Gastroesophageal sphincter (tissue), 4 donors: ENCODE measurements around the gene SLBP. TPM values are rescaled to one million over a fixed set of nuclear protein-coding genes. Genes with fewer than 3 reads are reported as not detected.

ENCODE experiments used
- ATAC-seq: fragments of 150-250 bp; one replicate; pipeline ENCODE4 v1.9.1; 2016; ENCODE audit warnings: mild to moderate bottlenecking, moderate library complexity
- H3K27ac ChIP-seq, 4 donors: fragments of 200-600 bp; sonication (generic) in 3 of 4; 1 replicate in 3 of 4; 2 replicates in 1 of 4; pipeline ENCODE4 v1.5.1; 2016 to 2019
- H3K27me3 ChIP-seq: fragments of 200-600 bp; sonication (generic); one replicate; pipeline ENCODE4 v1.5.1; 2019
- H3K36me3 ChIP-seq, 2 donors: fragments of 200-600 bp; sonication (generic); one replicate each; pipeline ENCODE4 v1.5.1; 2019; ENCODE audit warnings: control low read depth in 1 of 2
- H3K4me1 ChIP-seq, 3 donors: fragments of 200-600 bp; sonication (generic); 1 replicate in 2 of 3; 2 replicates in 1 of 3; pipeline ENCODE4 v1.5.1; 2016 to 2019; ENCODE audit warnings: control low read depth in 2 of 3
- H3K4me3 ChIP-seq, 2 donors: fragments of 200-600 bp; sonication (generic); one replicate each; pipeline ENCODE4 v1.5.1; 2019; ENCODE audit warnings: mild to moderate bottlenecking in 1 of 2, moderate library complexity in 1 of 2
- H3K9me3 ChIP-seq, 3 donors: fragments of 200-600 bp; sonication (generic); one replicate each; pipeline ENCODE4 v1.5.1; 2017 to 2019; ENCODE audit warnings: control low read depth in 2 of 3
- EP300 ChIP-seq: sonication (generic); formaldehyde crosslinking; IDR thresholded peaks from one replicate; pipeline ENCODE4 v1.6.1; 2017; ENCODE audit warnings: antibody characterized with exemption, mild to moderate bottlenecking
- POLR2A ChIP-seq, 2 donors: fragments of 450-650 bp; IDR thresholded peaks; one replicate each; pipeline ENCODE4 v1.6.1; 2017; ENCODE audit warnings: antibody characterized with exemption in 2 of 2, mild to moderate bottlenecking in 2 of 2, moderate library complexity in 1 of 2
- POLR2AphosphoS5 ChIP-seq: sonication (generic); formaldehyde crosslinking; IDR thresholded peaks from one replicate; pipeline ENCODE4 v1.6.1; 2017; ENCODE audit warnings: antibody characterized with exemption
- WGBS, 2 donors: methylation state at CpG; one replicate each; pipeline ENCODE4 v1.1.5; 2018; ENCODE audit warnings: low coverage in 1 of 2; 5-methylcytosine and 5-hydroxymethylcytosine counted together
- total RNA-seq, 4 donors: library from RNA; depleted of rRNA; stranded (reverse); fragments of >200 nt; gene quantifications; one replicate each; pipeline ENCODE4 v1.1.0, GENCODE V29; 2016
- TF ChIP-seq, protein P1 (sequence below), 4 experiments: fragments of 200-600 bp in 2 of 4; fragments of 450-650 bp in 2 of 4; sonication (generic) in 1 of 4; IDR thresholded peaks; one replicate each; pipeline ENCODE4 v1.5.1; 2017 to 2019; ENCODE audit warnings: antibody characterized with exemption in 4 of 4, mild to moderate bottlenecking in 2 of 4, moderate library complexity in 2 of 4

SLBP gene
- total RNA-seq, 4 donors from 2014 or later: 34.1 to 54.0 (median 38.6) TPM

DNA sequence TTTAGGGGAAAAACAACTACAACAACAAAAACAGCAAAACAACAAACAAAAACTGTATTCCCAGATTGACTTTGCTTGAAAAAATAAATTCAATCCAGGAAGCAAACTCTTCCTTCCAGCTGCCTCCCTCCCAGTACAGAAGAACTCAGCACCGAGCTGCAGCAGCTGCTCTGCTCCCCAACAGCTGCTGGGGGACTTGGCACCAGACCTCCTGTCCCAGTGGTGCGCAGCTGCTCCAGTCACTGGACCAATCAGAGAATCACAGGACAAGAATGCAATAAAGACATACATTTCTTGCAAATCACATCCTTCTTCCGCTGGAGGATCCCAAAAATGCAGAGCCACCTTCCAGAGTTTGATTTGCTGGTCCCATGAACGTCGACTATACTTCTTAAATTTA lies 16.2 kb downstream of the SLBP start:
- Histone ChIP-seq H3K4me3 (no peak overlapping the region), H3K9me3 (no peaks in the 10 kb centered on the region), H3K27me3 (no peaks in the 10 kb centered on the region), H3K36me3 (peaks cover 0 to 100% of the 10 kb centered on the region in 2 donors), H3K4me1 (no peaks in the 10 kb centered on the region), H3K27ac (no peak overlapping the region)
- TF ChIP-seq, protein P1, sequence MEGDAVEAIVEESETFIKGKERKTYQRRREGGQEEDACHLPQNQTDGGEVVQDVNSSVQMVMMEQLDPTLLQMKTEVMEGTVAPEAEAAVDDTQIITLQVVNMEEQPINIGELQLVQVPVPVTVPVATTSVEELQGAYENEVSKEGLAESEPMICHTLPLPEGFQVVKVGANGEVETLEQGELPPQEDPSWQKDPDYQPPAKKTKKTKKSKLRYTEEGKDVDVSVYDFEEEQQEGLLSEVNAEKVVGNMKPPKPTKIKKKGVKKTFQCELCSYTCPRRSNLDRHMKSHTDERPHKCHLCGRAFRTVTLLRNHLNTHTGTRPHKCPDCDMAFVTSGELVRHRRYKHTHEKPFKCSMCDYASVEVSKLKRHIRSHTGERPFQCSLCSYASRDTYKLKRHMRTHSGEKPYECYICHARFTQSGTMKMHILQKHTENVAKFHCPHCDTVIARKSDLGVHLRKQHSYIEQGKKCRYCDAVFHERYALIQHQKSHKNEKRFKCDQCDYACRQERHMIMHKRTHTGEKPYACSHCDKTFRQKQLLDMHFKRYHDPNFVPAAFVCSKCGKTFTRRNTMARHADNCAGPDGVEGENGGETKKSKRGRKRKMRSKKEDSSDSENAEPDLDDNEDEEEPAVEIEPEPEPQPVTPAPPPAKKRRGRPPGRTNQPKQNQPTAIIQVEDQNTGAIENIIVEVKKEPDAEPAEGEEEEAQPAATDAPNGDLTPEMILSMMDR (IDR thresholded peaks at IDR 0.05): no peak
- no peak for TF ChIP-seq POLR2AphosphoS5
- no peak for TF ChIP-seq EP300
- TF ChIP-seq POLR2A (IDR thresholded peaks at IDR 0.05): no peak
- ATAC-seq: no peak
- WGBS, 2 donors: 65 to 80% methylated on average over 4 to 5 of the region's 5 CpGs

GRCh38 chr4:1693131-1693896 lies 18.8 kb downstream of the SLBP start:
- TF ChIP-seq, protein P1 (IDR thresholded peaks at IDR 0.05): peak in 3 of 4 experiments; percentile 81 to 92 (median 82)
- TF ChIP-seq EP300: no peak
- Histone ChIP-seq H3K4me1 (no peaks in the 10 kb centered on the region), H3K4me3 (no peak overlapping the region), H3K36me3 (peaks cover 0 to 83% of the 10 kb centered on the region in 2 donors), H3K27me3 (no peaks in the 10 kb centered on the region), H3K9me3 (no peaks in the 10 kb centered on the region), H3K27ac (no peak overlapping the region)
- WGBS, 2 donors: 38 to 50% methylated on average over 2 to 6 of the region's 7 CpGs
- ATAC-seq: peak; percentile 84

DNA sequence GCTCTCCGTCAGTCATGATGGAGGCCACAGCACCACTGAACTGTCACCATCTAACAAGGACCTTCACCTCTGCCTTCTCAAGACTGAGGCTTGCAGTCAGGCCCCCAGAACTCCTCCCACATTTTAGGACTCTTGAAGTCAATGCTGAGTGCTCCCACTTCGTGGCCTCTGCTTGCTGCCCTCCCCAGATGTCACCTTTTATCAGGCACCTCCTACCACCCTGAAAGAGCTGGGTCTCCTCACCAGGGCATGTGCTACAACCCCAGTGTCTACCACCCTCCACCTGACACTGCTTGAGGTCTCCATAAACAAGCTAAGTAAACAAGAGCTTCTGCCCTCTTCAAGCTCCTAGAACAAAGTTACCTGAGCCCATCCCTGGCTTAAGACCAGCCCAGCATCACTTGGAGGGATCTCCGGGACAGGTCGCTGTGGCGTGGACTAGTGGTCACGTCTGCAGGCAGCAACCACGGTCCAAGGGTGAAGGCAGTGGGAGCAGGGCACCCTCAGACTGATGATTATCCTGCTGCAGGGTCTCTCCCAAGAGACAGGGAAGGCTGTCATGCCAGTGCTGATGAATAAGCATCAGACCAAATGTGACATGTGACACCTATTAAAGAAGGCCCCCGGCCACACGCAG lies 20.3 kb downstream of the SLBP start:
- H3K4me1 ChIP-seq: no peaks in the 10 kb centered on the region
- ATAC-seq: no peak
- WGBS, 2 donors: 80% methylated on average over 1 of the region's 9 CpGs; no CpG with 5 or more reads in 1 of the 2 donors
- no peak for TF ChIP-seq POLR2AphosphoS5
- TF ChIP-seq, protein P1 (IDR thresholded peaks at IDR 0.05): no peak
- no peak for TF ChIP-seq EP300
- TF ChIP-seq POLR2A (IDR thresholded peaks at IDR 0.05): no peak
- no peaks in the 10 kb centered on the region for H3K27me3 ChIP-seq
- H3K9me3 ChIP-seq: no peaks in the 10 kb centered on the region
- peaks cover 0 to 68% of the 10 kb centered on the region in 2 donors for H3K36me3 ChIP-seq
- H3K27ac ChIP-seq: no peak overlapping the region
- H3K4me3 ChIP-seq: no peak overlapping the region

DNA sequence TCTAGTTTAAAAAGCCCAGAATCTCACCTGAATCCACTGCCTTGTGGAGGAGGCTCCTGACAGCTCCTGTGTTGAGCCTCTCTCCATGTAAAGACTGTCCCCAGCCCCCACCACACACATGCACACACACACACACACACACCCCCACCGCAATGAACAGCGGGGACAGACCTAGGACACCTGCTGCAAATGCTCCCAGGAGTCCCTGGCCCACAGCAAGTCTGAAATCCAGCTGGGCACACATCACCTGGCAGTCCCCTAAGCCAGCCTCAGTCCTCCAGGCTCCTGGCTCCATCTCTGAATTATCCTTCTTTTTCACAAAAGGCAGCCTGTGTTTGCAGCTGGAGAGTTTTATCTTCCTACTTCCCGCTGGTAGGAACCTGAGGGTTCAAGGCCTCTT lies 21.4 kb downstream of the SLBP start:
- H3K9me3 ChIP-seq: no peaks in the 10 kb centered on the region

More for the DNA sequence above, 21.4 kb downstream of the SLBP start:
- Histone ChIP-seq H3K4me3 (no peak overlapping the region), H3K4me1 (no peaks in the 10 kb centered on the region), H3K27me3 (no peaks in the 10 kb centered on the region), H3K36me3 (peaks cover 0 to 57% of the 10 kb centered on the region in 2 donors), H3K27ac (no peak overlapping the region)
- TF ChIP-seq POLR2AphosphoS5 (no peak), POLR2A (IDR thresholded peaks at IDR 0.05) (no peak), EP300 (no peak)
- TF ChIP-seq, protein P1 (IDR thresholded peaks at IDR 0.05): no peak
- WGBS, 2 donors: 94% methylated on average over 2 of the region's 3 CpGs; no CpG with 5 or more reads in 1 of the 2 donors
- ATAC-seq: no peak
